Measurements from ENCODE around the gene THSD4. TPM values are rescaled to one million over a fixed set of nuclear protein-coding genes. Genes with fewer than 3 reads are reported as not detected.

THSD4 gene
- total and polyA plus RNA-seq, 2 donors (not counting 1 experiment from before 2014, with no cell fraction given): 43.1 to 95.5 TPM

- no peak for TF ChIP-seq EZH2 (IDR thresholded peaks at IDR 0.05; ENCODE audit: low read length, missing control alignments)
- TF ChIP-seq CTCF (conservative IDR thresholded peaks at IDR 0.05 in 1 of 2, IDR thresholded peaks at IDR 0.05 in 1 of 2; ENCODE audit: low read depth in 1 of 2, low read length in 2 of 2): no peak
- Histone ChIP-seq H3K9me3 (ENCODE audit: control insufficient read depth, insufficient read depth, low read depth, low read length) (no peaks in the 10 kb centered on the region), H4K20me1 (ENCODE audit: control insufficient read depth, extremely low read depth, insufficient read depth, low read length) (no peaks in the 10 kb centered on the region), H3K79me2 (ENCODE audit: control insufficient read depth, insufficient read depth, low read length) (no peaks in the 10 kb centered on the region), H2AFZ (ENCODE audit: low read length) (no peak overlapping the region), H3K4me1 (ENCODE audit: control insufficient read depth, extremely low read depth, insufficient read depth, low read length) (no peaks in the 10 kb centered on the region), H3K4me2 (ENCODE audit: extremely low read depth, insufficient read depth, low read length) (no peak overlapping the region), H3K36me3 (ENCODE audit: control insufficient read depth, insufficient read depth, low read length) (no peaks in the 10 kb centered on the region), H3K9ac (ENCODE audit: insufficient read depth, low read length) (no peak overlapping the region), H3K27me3 (ENCODE audit: control insufficient read depth, insufficient read depth, low read length) (no peaks in the 10 kb centered on the region), H3K4me3 (replicated peaks in 1 of 4; ENCODE audit: control extremely low read depth in 1 of 4, insufficient read depth in 1 of 4, low read depth in 3 of 4, low read length in 4 of 4) (no peak overlapping the region), H3K27ac (ENCODE audit: insufficient read depth, low read length) (no peak overlapping the region)
- DNase-seq (ENCODE audit: low read depth in 2 of 2): no peak
Measured at GRCh38 chr15:71813723-71814470, 698.6 kb downstream of the THSD4 start.

- H3K9me3 ChIP-seq (ENCODE audit: control insufficient read depth, insufficient read depth, low read depth, low read length): no peaks in the 10 kb centered on the region
- no peaks in the 10 kb centered on the region for H3K79me2 ChIP-seq (ENCODE audit: control insufficient read depth, insufficient read depth, low read length)
- H3K27ac ChIP-seq (ENCODE audit: insufficient read depth, low read length): no peak overlapping the region
- no peak overlapping the region for H2AFZ ChIP-seq (ENCODE audit: low read length)
- no peak overlapping the region for H3K4me2 ChIP-seq (ENCODE audit: extremely low read depth, insufficient read depth, low read length)
- no peak overlapping the region for H3K4me3 ChIP-seq (replicated peaks in 1 of 4; ENCODE audit: control extremely low read depth in 1 of 4, insufficient read depth in 1 of 4, low read depth in 3 of 4, low read length in 4 of 4)
- no peaks in the 10 kb centered on the region for H3K4me1 ChIP-seq (ENCODE audit: control insufficient read depth, extremely low read depth, insufficient read depth, low read length)
- no peaks in the 10 kb centered on the region for H3K36me3 ChIP-seq (ENCODE audit: control insufficient read depth, insufficient read depth, low read length)
- no peak for DNase-seq (ENCODE audit: low read depth in 2 of 2)
- TF ChIP-seq CTCF (conservative IDR thresholded peaks at IDR 0.05 in 1 of 2, IDR thresholded peaks at IDR 0.05 in 1 of 2; ENCODE audit: low read depth in 1 of 2, low read length in 2 of 2): no peak
- no peak for TF ChIP-seq EZH2 (IDR thresholded peaks at IDR 0.05; ENCODE audit: low read length, missing control alignments)
- no peak overlapping the region for H3K9ac ChIP-seq (ENCODE audit: insufficient read depth, low read length)
- H3K27me3 ChIP-seq (ENCODE audit: control insufficient read depth, insufficient read depth, low read length): no peaks in the 10 kb centered on the region
- no peaks in the 10 kb centered on the region for H4K20me1 ChIP-seq (ENCODE audit: control insufficient read depth, extremely low read depth, insufficient read depth, low read length)
Measured at GRCh38 chr15:71815301-71815700, 700.0 kb downstream of the THSD4 start.

GRCh38 chr15:71817351-71817750, 702.1 kb downstream of the THSD4 start:
- H3K9me3 ChIP-seq (ENCODE audit: control insufficient read depth, insufficient read depth, low read depth, low read length): peaks cover 4% of the 10 kb centered on the region
- no peaks in the 10 kb centered on the region for H3K79me2 ChIP-seq (ENCODE audit: control insufficient read depth, insufficient read depth, low read length)
- no peak for DNase-seq (ENCODE audit: low read depth in 2 of 2)
- no peak overlapping the region for H3K4me2 ChIP-seq (ENCODE audit: extremely low read depth, insufficient read depth, low read length)
- no peaks in the 10 kb centered on the region for H4K20me1 ChIP-seq (ENCODE audit: control insufficient read depth, extremely low read depth, insufficient read depth, low read length)
- TF ChIP-seq EZH2 (IDR thresholded peaks at IDR 0.05; ENCODE audit: low read length, missing control alignments): no peak
- no peak for TF ChIP-seq CTCF (conservative IDR thresholded peaks at IDR 0.05 in 1 of 2, IDR thresholded peaks at IDR 0.05 in 1 of 2; ENCODE audit: low read depth in 1 of 2, low read length in 2 of 2)
- H2AFZ ChIP-seq (ENCODE audit: low read length): no peak overlapping the region
- no peak overlapping the region for H3K4me3 ChIP-seq (replicated peaks in 1 of 4; ENCODE audit: control extremely low read depth in 1 of 4, insufficient read depth in 1 of 4, low read depth in 3 of 4, low read length in 4 of 4)
- no peaks in the 10 kb centered on the region for H3K36me3 ChIP-seq (ENCODE audit: control insufficient read depth, insufficient read depth, low read length)
- H3K27ac ChIP-seq (ENCODE audit: insufficient read depth, low read length): no peak overlapping the region
- no peak overlapping the region for H3K9ac ChIP-seq (ENCODE audit: insufficient read depth, low read length)
- H3K4me1 ChIP-seq (ENCODE audit: control insufficient read depth, extremely low read depth, insufficient read depth, low read length): no peaks in the 10 kb centered on the region
- no peaks in the 10 kb centered on the region for H3K27me3 ChIP-seq (ENCODE audit: control insufficient read depth, insufficient read depth, low read length)

All from fibroblast of lung (primary cell).